Right lobe of liver (tissue), 6 donors: ENCODE data around the gene FARS2. TPM values are rescaled to one million over a fixed set of nuclear protein-coding genes. Genes with fewer than 3 reads are reported as not detected.

ENCODE experiments used
- ATAC-seq, 4 donors: fragments of 200-7000 bp; cut with Tn5 transposase; one replicate each; pipeline ENCODE4 v1.9.1; 2020; ENCODE audit warnings: mild to moderate bottlenecking in 4 of 4, moderate library complexity in 4 of 4
- DNase-seq, 3 donors: peaks; one replicate each; pipeline ENCODE4 v3.0.0-alpha.2; 2020
- H3K27ac ChIP-seq, 3 donors: fragments of 200-600 bp; one replicate each; pipeline ENCODE4 v1.8.0; 2022
- H3K27me3 ChIP-seq, 2 donors: fragments of 200-600 bp; one replicate each; pipeline ENCODE4 v1.8.0; 2022
- H3K36me3 ChIP-seq, 4 donors: fragments of 200-600 bp; sonication (generic) in 1 of 4; one replicate each; pipeline versions ENCODE4 v1.5.1 to v1.8.0; 2017 to 2022; ENCODE audit warnings: control low read depth in 1 of 4
- H3K4me1 ChIP-seq, 4 donors: fragments of 200-600 bp; sonication (generic) in 1 of 4; one replicate each; pipeline versions ENCODE4 v1.5.1 to v1.8.0; 2017 to 2022; ENCODE audit warnings: control low read depth in 1 of 4
- H3K4me3 ChIP-seq, 3 donors: fragments of 200-600 bp; one replicate each; pipeline ENCODE4 v1.8.0; 2022
- H3K9me3 ChIP-seq, 4 donors: fragments of 200-600 bp; sonication (generic) in 1 of 4; one replicate each; pipeline versions ENCODE4 v1.5.1 to v1.8.0; 2017 to 2022; ENCODE audit warnings: control low read depth in 1 of 4
- CTCF ChIP-seq, 4 donors: fragments of 200-600 bp in 3 of 4; fragments of 450-650 bp in 1 of 4; IDR thresholded peaks; one replicate each; pipeline versions ENCODE4 v1.5.1 to v1.8.0; 2016 to 2022; ENCODE audit warnings: antibody characterized with exemption in 4 of 4, mild to moderate bottlenecking in 2 of 4
- POLR2A ChIP-seq: fragments of 450-650 bp; IDR thresholded peaks from one replicate; pipeline ENCODE4 v1.6.1; 2017; ENCODE audit warnings: antibody characterized with exemption, mild to moderate bottlenecking
- WGBS: methylation state at CpG from one replicate; pipeline ENCODE4 v1.1.6; 2018; ENCODE audit warnings: low coverage, low lambda C conversion rate; ENCODE audit not compliant: insufficient coverage; ENCODE audit errors: missing lambda C conversion rate; 5-methylcytosine and 5-hydroxymethylcytosine counted together
- intact Hi-C, 2 donors: fragments of 100-400 bp; cut with DNase I; formaldehyde crosslinking; loops; one replicate each; pipeline versions ENCODE4 v1.11.2 to v1.14.1; 2022
- total RNA-seq, 6 experiments: library from RNA; depleted of rRNA in 2 of 6; stranded (reverse); fragments of >200 nt in 2 of 6; fragmentation: NEBNext Ultra II Directional in 3 of 6; extraction: Animal tissue kit (Norgen Biotek cat#: 25700) in 3 of 6; gene quantifications; one replicate each; pipeline versions ENCODE4 v1.1.0 to v1.2.4, GENCODE V29; 2016 to 2023
- donor health status: DM: no; HTN: yes; CAD: no.
- donor health status: DM: no; HTN: no; CAD: no.
- donor health status: DM: no; HTN: no; CAD: no.
- donor health status: DM: no; HTN: yes; CAD: no.
- donor health status: DM: no; HTN: yes; CAD: no.

The FARS2 gene
- total RNA-seq, 6 experiments from 2014 or later, result 7.2 to 12.9 (median 11.7) TPM

GRCh38 chr6:5670811-5671561 lies 409.7 kb downstream of the FARS2 start:
- TF ChIP-seq CTCF (IDR thresholded peaks at IDR 0.05) (no peak), POLR2A (peak; percentile 14)
- DNase-seq, result no peak
- WGBS, result 68% methylated on average over 6 of the region's 7 CpGs

GRCh38 chr6:5671601-5672559 lies 410.6 kb downstream of the FARS2 start:
- DNase-seq (no peak), ATAC-seq (peak in 1 of 4 donors; percentile 21)
- Histone ChIP-seq H3K9me3 (no peaks in the 10 kb centered on the region), H3K27me3 (no peaks in the 10 kb centered on the region), H3K36me3 (no peaks in the 10 kb centered on the region), H3K27ac (no peak overlapping the region), H3K4me1 (no peaks in the 10 kb centered on the region), H3K4me3 (no peak overlapping the region)
- intact Hi-C loops, result no loop called here
- no peak for TF ChIP-seq CTCF (IDR thresholded peaks at IDR 0.05)
- no peak for TF ChIP-seq POLR2A
- WGBS, result 89% methylated on average over 13 of the region's 22 CpGs

More at GRCh38 chr6:5670811-5671561, 409.7 kb downstream of the FARS2 start:
- no peaks in the 10 kb centered on the region for H3K9me3 ChIP-seq
- no peaks in the 10 kb centered on the region for H3K4me1 ChIP-seq
- H3K27ac ChIP-seq, result no peak overlapping the region
- ATAC-seq, result peak; percentile 68 to 81 (median 71)
- H3K36me3 ChIP-seq, result no peaks in the 10 kb centered on the region
- H3K27me3 ChIP-seq, result no peaks in the 10 kb centered on the region
- intact Hi-C loops, result no loop called here
- no peak overlapping the region for H3K4me3 ChIP-seq

- 64% methylated on average over 3 of the region's 3 CpGs for WGBS
Measured at GRCh38 chr6:5672581-5673011, 411.3 kb downstream of the FARS2 start.

More at GRCh38 chr6:5672581-5673011, 411.3 kb downstream of the FARS2 start:
- Histone ChIP-seq H3K4me3 (no peak overlapping the region), H3K27me3 (no peaks in the 10 kb centered on the region), H3K9me3 (no peaks in the 10 kb centered on the region), H3K36me3 (no peaks in the 10 kb centered on the region), H3K27ac (no peak overlapping the region), H3K4me1 (no peaks in the 10 kb centered on the region)
- intact Hi-C loops, result no loop called here
- no peak for TF ChIP-seq CTCF (IDR thresholded peaks at IDR 0.05)
- no peak for TF ChIP-seq POLR2A
- ATAC-seq, result peak in 1 of 4 donors; percentile 53
- DNase-seq, result no peak
